Glutamatergic neuron (in vitro differentiated cells): ENCODE data around the gene SH2D1B. TPM values are rescaled to one million over a fixed set of nuclear protein-coding genes. Genes with fewer than 3 reads are reported as not detected.

ENCODE experiments used
- DNase-seq: peaks from one replicate; pipeline ENCODE4 v3.0.0; 2022
- H3K27ac Mint-ChIP-seq: one replicate; pipeline ENCODE4 v1.8.0; 2020; ENCODE audit warnings: mild to moderate bottlenecking, mixed read lengths, inconsistent platforms; ENCODE audit not compliant: unreplicated experiment
- H3K27me3 Mint-ChIP-seq: one replicate; pipeline ENCODE4 v1.8.0; 2020; ENCODE audit warnings: mild to moderate bottlenecking, moderate library complexity, mixed read lengths, inconsistent platforms; ENCODE audit not compliant: unreplicated experiment
- H3K36me3 Mint-ChIP-seq: one replicate; pipeline ENCODE4 v1.8.0; 2020; ENCODE audit warnings: mild to moderate bottlenecking, mixed read lengths, inconsistent platforms; ENCODE audit not compliant: unreplicated experiment
- H3K4me1 Mint-ChIP-seq: one replicate; pipeline ENCODE4 v1.8.0; 2020; ENCODE audit warnings: mild to moderate bottlenecking, low read depth, mixed read lengths, inconsistent platforms; ENCODE audit not compliant: unreplicated experiment
- H3K4me3 Mint-ChIP-seq: one replicate; pipeline ENCODE4 v1.8.0; 2020; ENCODE audit warnings: mild to moderate bottlenecking, mixed read lengths, inconsistent platforms; ENCODE audit not compliant: unreplicated experiment
- H3K9me3 Mint-ChIP-seq: one replicate; pipeline ENCODE4 v1.8.0; 2020; ENCODE audit warnings: mild to moderate bottlenecking, moderate library complexity, mixed read lengths, inconsistent platforms; ENCODE audit not compliant: unreplicated experiment
- CTCF ChIP-seq: fragments of 200-600 bp; sonication (generic); IDR thresholded peaks from one replicate; pipeline ENCODE4 v1.5.0; 2021; ENCODE audit not compliant: partially characterized antibody, unreplicated experiment
- total RNA-seq: library from RNA; stranded (reverse); fragmentation: NEBNext Ultra II Directional; extraction: Animal tissue kit (Norgen Biotek cat#: 25700); gene quantifications from one replicate; pipeline ENCODE4 v1.2.1, GENCODE V29; 2021; ENCODE audit not compliant: unreplicated experiment

The SH2D1B gene
- total RNA-seq, 1 donor from 2014 or later, result not detected

- Mint-ChIP-seq H3K27me3 (no peaks in the 10 kb centered on the region), H3K9me3 (no peaks in the 10 kb centered on the region), H3K27ac (no peak overlapping the region), H3K36me3 (no peaks in the 10 kb centered on the region), H3K4me1 (peaks cover 22% of the 10 kb centered on the region), H3K4me3 (no peak overlapping the region)
- TF ChIP-seq CTCF, result no peak
- DNase-seq, result no peak
These were observed 11.1 kb downstream of the SH2D1B start for GRCh38 chr1:162400790-162401355.

- peak overlapping the region; percentile 62 for H3K27ac Mint-ChIP-seq
- DNase-seq, result no peak
These were observed 12.8 kb downstream of the SH2D1B start for GRCh38 chr1:162398999-162399580.

GRCh38 chr1:162397943-162398560 lies 13.9 kb downstream of the SH2D1B start:
- Mint-ChIP-seq H3K27me3 (no peaks in the 10 kb centered on the region), H3K4me1 (peaks cover 22% of the 10 kb centered on the region), H3K27ac (peak overlapping the region; percentile 62), H3K9me3 (no peaks in the 10 kb centered on the region), H3K4me3 (peak overlapping the region; percentile 35), H3K36me3 (no peaks in the 10 kb centered on the region)
- no peak for DNase-seq
- TF ChIP-seq CTCF, result no peak

More at GRCh38 chr1:162398999-162399580, 12.8 kb downstream of the SH2D1B start:
- TF ChIP-seq CTCF, result no peak
- Mint-ChIP-seq H3K4me3 (peak overlapping the region; percentile 17), H3K36me3 (no peaks in the 10 kb centered on the region), H3K9me3 (no peaks in the 10 kb centered on the region), H3K4me1 (peaks cover 22% of the 10 kb centered on the region), H3K27me3 (no peaks in the 10 kb centered on the region)

GRCh38 chr1:162397039-162397448 lies 14.9 kb downstream of the SH2D1B start:
- Mint-ChIP-seq H3K27ac (no peak overlapping the region), H3K4me3 (no peak overlapping the region), H3K36me3 (no peaks in the 10 kb centered on the region), H3K9me3 (no peaks in the 10 kb centered on the region), H3K4me1 (peaks cover 22% of the 10 kb centered on the region), H3K27me3 (no peaks in the 10 kb centered on the region)
- no peak for TF ChIP-seq CTCF
- no peak for DNase-seq
